HEK293 (cell line): Measurements from ENCODE around the gene HIGD1A.

Experiments
- CTCF ChIA-PET: fragments of 350-600 bp; formaldehyde crosslinking; extraction: SDS; loops from one replicate; lab custom pipeline; 2021; ENCODE audit warnings: antibody characterized with exemption; lab: Yijun Ruan, JAX
- POLR2A ChIA-PET: fragments of 300-600 bp; formaldehyde crosslinking; extraction: SDS; loops from one replicate; lab custom pipeline; 2020; ENCODE audit warnings: antibody characterized with exemption, inconsistent platforms; lab: Yijun Ruan, JAX
- H3K27ac ChIP-seq: fragments of 200-500 bp; sonication (Bioruptor generic); 2 replicates; pipeline ENCODE4 v1.5.1; 2014; ENCODE audit warnings: low read depth, low read length, control low read depth, inconsistent platforms; ENCODE audit errors: extremely low read depth
- H3K36me3 ChIP-seq, 2 experiments: fragments of 200-500 bp in 1 of 2; sonication (Bioruptor generic) in 1 of 2; 1 replicate in 1 of 2; 2 replicates in 1 of 2; pipeline ENCODE4 v1.5.1; 2014 to 2017; ENCODE audit warnings: inconsistent platforms in 2 of 2, low read length in 2 of 2; ENCODE audit not compliant: control insufficient read depth in 2 of 2, insufficient read depth in 1 of 2
- H3K4me1 ChIP-seq: fragments of 200-500 bp; sonication (Bioruptor generic); 2 replicates; pipeline ENCODE4 v1.5.1; 2014; ENCODE audit warnings: mild to moderate bottlenecking, low read length, inconsistent platforms; ENCODE audit not compliant: control insufficient read depth, insufficient read depth
- H3K4me3 ChIP-seq: 2 replicates; pipeline ENCODE4 v1.5.1; 2011; ENCODE audit warnings: low read depth, mild to moderate bottlenecking, control low read depth, low read length, moderate library complexity
- H3K9me3 ChIP-seq: fragments of 200-500 bp; sonication (Bioruptor generic); 2 replicates; pipeline ENCODE4 v1.5.1; 2014; ENCODE audit warnings: low read depth, low read length, inconsistent platforms; ENCODE audit not compliant: control insufficient read depth, insufficient read depth
- CTCF ChIP-seq: fragments of 450-650 bp; formaldehyde crosslinking; IDR thresholded peaks from 2 replicates; pipeline ENCODE4 v1.5.1; 2016; ENCODE audit warnings: missing biosample characterization, missing genetic modification characterization
- KLF9 ChIP-seq: fragments of 450-650 bp; formaldehyde crosslinking; IDR thresholded peaks from 2 replicates; pipeline ENCODE4 v1.5.1; 2016; ENCODE audit warnings: missing biosample characterization, missing genetic modification characterization, low read depth
- MZF1 ChIP-seq: fragments of 450-650 bp; formaldehyde crosslinking; IDR thresholded peaks from 2 replicates; pipeline ENCODE4 v1.5.1; 2017; ENCODE audit warnings: missing biosample characterization, missing genetic modification characterization, borderline replicate concordance
- PRDM1 ChIP-seq: fragments of 450-650 bp; formaldehyde crosslinking; IDR thresholded peaks from 2 replicates; pipeline ENCODE4; 2016; ENCODE audit warnings: missing biosample characterization, missing genetic modification characterization
- PRDM4 ChIP-seq: fragments of 450-650 bp; formaldehyde crosslinking; IDR thresholded peaks from 2 replicates; pipeline ENCODE4 v1.5.1; 2017; ENCODE audit warnings: missing biosample characterization, missing genetic modification characterization
- ZNF18 ChIP-seq: fragments of 450-650 bp; formaldehyde crosslinking; IDR thresholded peaks from 2 replicates; pipeline ENCODE4 v1.5.1; 2016; ENCODE audit warnings: missing biosample characterization, missing genetic modification characterization
- ZNF280C ChIP-seq: fragments of 450-650 bp; formaldehyde crosslinking; IDR thresholded peaks from 2 replicates; pipeline ENCODE4 v1.5.1; 2016; ENCODE audit warnings: missing biosample characterization, missing genetic modification characterization
- ZNF324 ChIP-seq: fragments of 450-650 bp; formaldehyde crosslinking; IDR thresholded peaks from 2 replicates; pipeline ENCODE4 v1.5.1; 2016; ENCODE audit warnings: missing biosample characterization, missing genetic modification characterization
- ZNF473 ChIP-seq: fragments of 450-650 bp; formaldehyde crosslinking; IDR thresholded peaks from 2 replicates; pipeline ENCODE4 v1.5.1; 2017; ENCODE audit warnings: missing biosample characterization, missing genetic modification characterization
- ZNF521 ChIP-seq: fragments of 450-650 bp; formaldehyde crosslinking; IDR thresholded peaks from 2 replicates; pipeline ENCODE4 v1.5.1; 2017; ENCODE audit warnings: missing biosample characterization, mild to moderate bottlenecking, missing genetic modification characterization
- ZNF530 ChIP-seq: fragments of 450-650 bp; formaldehyde crosslinking; IDR thresholded peaks from 2 replicates; pipeline ENCODE4 v1.5.1; 2016; ENCODE audit warnings: low read depth, missing biosample characterization, missing genetic modification characterization
- ZNF701 ChIP-seq: fragments of 450-650 bp; formaldehyde crosslinking; IDR thresholded peaks from 2 replicates; pipeline ENCODE4 v1.5.1; 2016; ENCODE audit warnings: missing biosample characterization, missing genetic modification characterization
- ZNF785 ChIP-seq: fragments of 450-650 bp; formaldehyde crosslinking; IDR thresholded peaks from 2 replicates; pipeline ENCODE4 v1.5.1; 2016; ENCODE audit warnings: missing biosample characterization, missing genetic modification characterization
- ZNF830 ChIP-seq: fragments of 450-650 bp; IDR thresholded peaks from 2 replicates; pipeline ENCODE4 v1.5.0; 2018; ENCODE audit warnings: missing biosample characterization, missing genetic modification characterization, low read depth, mild to moderate bottlenecking, moderate library complexity

The HIGD1A gene

GRCh38 chr3:42801048-42801620, 3.2 kb downstream of the HIGD1A start:
- ChIA-PET CTCF (interaction anchor here (0.6 to 0.7 kb wide), 2 partner anchors 29 to 597 kb away, joined by 3 read pairs; no protein-coding TSS in a partner anchor), POLR2A (no interaction called here)
- H3K9me3 ChIP-seq, result no peaks in the 10 kb centered on the region
- no peak overlapping the region for H3K27ac ChIP-seq
- peaks cover 6% of the 10 kb centered on the region for H3K4me1 ChIP-seq
- TF ChIP-seq ZNF18 (tag by site-specific recombination) (peak; percentile 88), PRDM4 (tag by site-specific recombination) (no peak)
- H3K36me3 ChIP-seq, result no peaks in the 10 kb centered on the region
- H3K4me3 ChIP-seq, result no peak overlapping the region

GRCh38 chr3:42800251-42800650, 4.0 kb downstream of the HIGD1A start:
- peaks cover 6% of the 10 kb centered on the region for H3K4me1 ChIP-seq
- ChIA-PET POLR2A (no interaction called here), CTCF (interaction anchor here (0.6 kb wide), 1 partner anchor 252 kb away, joined by 4 read pairs; no protein-coding TSS in a partner anchor)
- no peak overlapping the region for H3K4me3 ChIP-seq
- H3K27ac ChIP-seq, result no peak overlapping the region
- H3K9me3 ChIP-seq, result no peaks in the 10 kb centered on the region
- H3K36me3 ChIP-seq, result no peaks in the 10 kb centered on the region
- TF ChIP-seq ZNF530, result no peak
- TF ChIP-seq KLF9 (tag by site-specific recombination), result no peak
- TF ChIP-seq CTCF (tag by site-specific recombination), result no peak
- TF ChIP-seq ZNF280C (tag by site-specific recombination), result no peak
- TF ChIP-seq ZNF324 (tag by site-specific recombination), result no peak
- TF ChIP-seq ZNF701 (tag by site-specific recombination), result no peak
- TF ChIP-seq ZNF785, result no peak
- TF ChIP-seq PRDM1 (tag by site-specific recombination), result no peak
- TF ChIP-seq ZNF473 (tag by site-specific recombination), result no peak
- TF ChIP-seq MZF1 (tag by site-specific recombination), result no peak
- no peak for TF ChIP-seq ZNF830 (tag by site-specific recombination)
- TF ChIP-seq ZNF521, result no peak
